Sigmoid colon (tissue), 7 donors: Measurements from ENCODE around the gene CABP2. TPM values are rescaled to one million over a fixed set of nuclear protein-coding genes. Genes with fewer than 3 reads are reported as not detected.

Source experiments
- DNase-seq: peaks from one replicate; pipeline ENCODE4 v3.0.0-alpha.2; 2019
- H3K27ac ChIP-seq, 4 donors: fragments of 200-600 bp; sonication (generic); one replicate each; pipeline ENCODE4 v1.5.1; 2016 to 2019; ENCODE audit warnings: mild to moderate bottlenecking in 1 of 4
- H3K27me3 ChIP-seq, 3 donors: fragments of 200-600 bp; sonication (generic); one replicate each; pipeline ENCODE4 v1.5.1; 2019; ENCODE audit warnings: mild to moderate bottlenecking in 1 of 3
- H3K36me3 ChIP-seq, 4 donors: fragments of 200-600 bp; sonication (generic); one replicate each; pipeline ENCODE4 v1.5.1; 2016 to 2019
- H3K4me1 ChIP-seq, 4 donors: fragments of 200-600 bp; sonication (generic); one replicate each; pipeline ENCODE4 v1.5.1; 2017 to 2019
- H3K4me3 ChIP-seq, 4 donors: fragments of 200-600 bp; sonication (generic); one replicate each; pipeline ENCODE4 v1.5.1; 2017 to 2019; ENCODE audit warnings: mild to moderate bottlenecking in 2 of 4, moderate library complexity in 1 of 4
- H3K9me3 ChIP-seq, 4 donors: fragments of 200-600 bp in 3 of 4; sonication (generic) in 3 of 4; one replicate each; pipeline versions ENCODE4 v1.5.1 to v1.6.1; 2013 to 2019
- CTCF ChIP-seq, 4 experiments: fragments of 450-650 bp in 3 of 4; fragments of 200-600 bp in 1 of 4; IDR thresholded peaks; one replicate each; pipeline ENCODE4 v1.5.1; 2016 to 2019; ENCODE audit warnings: antibody characterized with exemption in 4 of 4, mild to moderate bottlenecking in 3 of 4, moderate library complexity in 2 of 4
- EP300 ChIP-seq, 4 donors: sonication (generic); formaldehyde crosslinking; IDR thresholded peaks; one replicate each; pipeline ENCODE4 v1.6.1; 2017; ENCODE audit warnings: antibody characterized with exemption in 4 of 4
- POLR2A ChIP-seq, 2 donors: fragments of 450-650 bp; IDR thresholded peaks; one replicate each; pipeline ENCODE4 v1.6.1; 2016; ENCODE audit warnings: antibody characterized with exemption in 2 of 2, mild to moderate bottlenecking in 2 of 2, moderate library complexity in 2 of 2
- POLR2AphosphoS5 ChIP-seq, 4 donors: sonication (generic); formaldehyde crosslinking; IDR thresholded peaks; one replicate each; pipeline ENCODE4 v1.6.1; 2017; ENCODE audit warnings: antibody characterized with exemption in 4 of 4
- WGBS, 2 donors: extraction: QIAGEN DNeasy Blood & Tissue Kit; methylation state at CpG; one replicate each; pipeline ENCODE4 v1.1.7; 2013; 5-methylcytosine and 5-hydroxymethylcytosine counted together
- intact Hi-C: fragments of 100-400 bp; cut with DNase I; formaldehyde crosslinking; loops from one replicate; pipeline ENCODE4 v1.15.1; 2023
- polyA plus RNA-seq, 3 donors: library from polyadenylated mRNA; stranded (reverse); fragments of 200-250 nt; gene quantifications; one replicate each; pipeline ENCODE4 v1.2.3, GENCODE V29; 2013
- total RNA-seq, 4 donors: library from RNA; depleted of rRNA; stranded (reverse); fragments of >200 nt; gene quantifications; one replicate each; pipeline ENCODE4 v1.1.0, GENCODE V29; 2016
- donor health status: healthy with polysubstance abuse.
- donor health status: Bipolar disorder and iron deficiency.
- donor health status: healthy.

Gene CABP2
- total and polyA plus RNA-seq, 7 donors: not detected

- no peak for TF ChIP-seq CTCF (IDR thresholded peaks at IDR 0.05)
- TF ChIP-seq POLR2AphosphoS5 (IDR thresholded peaks at IDR 0.05): no peak
- no peak for TF ChIP-seq EP300 (IDR thresholded peaks at IDR 0.05)
- TF ChIP-seq POLR2A (IDR thresholded peaks at IDR 0.05): no peak
- intact Hi-C loops: loop anchor here (2.0 to 5.0 kb wide), 6 partner anchors 24 to 239 kb away; partner anchors contain the start of genes AIP, GRK2, GSTP1 and RPS6KB2
- WGBS, 2 donors: 46 to 85% methylated on average over 16 of the region's 16 CpGs
- no peaks in the 10 kb centered on the region for H3K9me3 ChIP-seq
- peaks cover 0 to 7% (median 0%) of the 10 kb centered on the region in 4 donors for H3K36me3 ChIP-seq
- H3K4me1 ChIP-seq: peaks cover 0 to 57% (median 48%) of the 10 kb centered on the region in 4 donors
- no peak overlapping the region for H3K4me3 ChIP-seq
- H3K27ac ChIP-seq: peak overlapping the region; percentile 96 to 99 (median 97)
- H3K27me3 ChIP-seq: peaks cover 9 to 38% (median 30%) of the 10 kb centered on the region in 3 donors
- peak; percentile 69 for DNase-seq
Measured at GRCh38 chr11:67506426-67507051, 16.7 kb downstream of the CABP2 start.

GRCh38 chr11:67505605-67506396 lies 17.4 kb downstream of the CABP2 start:
- H3K27ac ChIP-seq: peak overlapping the region; percentile 96 to 99 (median 97)

GRCh38 chr11:67504950-67505581 lies 18.2 kb downstream of the CABP2 start, which contains the start of gene PITPNM1:
Gene PITPNM1 (minus strand): TSS chr11:67505363. CDS start chr11:67504180, 1,183 bp downstream.
- Histone ChIP-seq H3K4me1 (peaks cover 0 to 57% (median 48%) of the 10 kb centered on the region in 4 donors), H3K9me3 (no peaks in the 10 kb centered on the region), H3K4me3 (peak within 1 kb of the TSS; percentile 27 to 61 (median 52)), H3K36me3 (peaks cover 0 to 7% (median 0%) of the 10 kb centered on the region in 4 donors), H3K27ac (peak within 1 kb of the TSS; percentile 96 to 99 (median 97)), H3K27me3 (peaks cover 9 to 43% (median 30%) of the 10 kb centered on the region in 3 donors)
- 1% methylated on average over 58 of the region's 58 CpGs for whole genome bisulfite sequencing, 2 donors
- intact Hi-C loops: loop anchor here (1.0 to 5.0 kb wide), 4 partner anchors 77 to 238 kb away; partner anchors contain the start of genes GRK2, GSTP1 and RPS6KB2
- no peak for TF ChIP-seq POLR2A (IDR thresholded peaks at IDR 0.05)
- no peak for TF ChIP-seq CTCF (IDR thresholded peaks at IDR 0.05)
- peak in 3 of 4 donors; percentile 21 to 41 (median 33) for TF ChIP-seq POLR2AphosphoS5 (IDR thresholded peaks at IDR 0.05)
- peak; percentile 80 for DNase-seq

More at GRCh38 chr11:67505605-67506396, 17.4 kb downstream of the CABP2 start:
- H3K4me3 ChIP-seq: peak overlapping the region; percentile 8 to 61 (median 52)
- DNase-seq: peak; percentile 93
- H3K27me3 ChIP-seq: peaks cover 9 to 43% (median 30%) of the 10 kb centered on the region in 3 donors
- intact Hi-C loops: loop anchor here (1.0 to 5.0 kb wide), 7 partner anchors 23 to 238 kb away; partner anchors contain the start of genes AIP, GRK2, GSTP1 and RPS6KB2
- H3K4me1 ChIP-seq: peaks cover 0 to 57% (median 48%) of the 10 kb centered on the region in 4 donors
- WGBS, 2 donors: 2 to 13% methylated on average over 17 of the region's 17 CpGs
- TF ChIP-seq POLR2AphosphoS5 (IDR thresholded peaks at IDR 0.05) (peak; percentile 34 to 64 (median 51)), EP300 (IDR thresholded peaks at IDR 0.05) (no peak), CTCF (IDR thresholded peaks at IDR 0.05) (peak; percentile 87 to 94 (median 91)), POLR2A (IDR thresholded peaks at IDR 0.05) (peak in 1 of 2 donors; percentile 49)
- no peaks in the 10 kb centered on the region for H3K9me3 ChIP-seq
- H3K36me3 ChIP-seq: peaks cover 0 to 7% (median 0%) of the 10 kb centered on the region in 4 donors
